WTC11 (cell line): Measurements from ENCODE around the gene DCLK1. TPM values are rescaled to one million over a fixed set of nuclear protein-coding genes. Genes with fewer than 3 reads are reported as not detected.

ENCODE experiments used
- ATAC-seq: fragments of 200-7000 bp; cut with Tn5 transposase; 2 replicates; pipeline ENCODE4 v1.10.0; 2021; ENCODE audit warnings: mild to moderate bottlenecking, moderate library complexity
- CTCF ChIA-PET: fragments of 300-600 bp; sonication (Branson Sonifier 250); formaldehyde crosslinking; loops from one replicate; lab custom pipeline; 2021; ENCODE audit warnings: antibody characterized with exemption; lab: Charles Lee
- POLR2A ChIA-PET: fragments of 350-600 bp; sonication (Branson Sonifier 250); formaldehyde crosslinking; loops from one replicate; lab custom pipeline; 2021; ENCODE audit warnings: antibody characterized with exemption; lab: Charles Lee
- DNase-seq: peaks from one replicate; pipeline ENCODE4 v3.0.0; 2021; ENCODE audit warnings: low spot score
- H3K27ac Mint-ChIP-seq: 2 replicates; pipeline ENCODE4 v1.8.0; 2021; ENCODE audit warnings: mixed read lengths
- H3K27me3 Mint-ChIP-seq: 2 replicates; pipeline ENCODE4 v1.8.0; 2021; ENCODE audit warnings: low read depth, mild to moderate bottlenecking, moderate library complexity, mixed read lengths
- H3K36me3 Mint-ChIP-seq: 2 replicates; pipeline ENCODE4 v1.8.0; 2021; ENCODE audit warnings: mixed read lengths
- H3K4me1 Mint-ChIP-seq: 2 replicates; pipeline ENCODE4 v1.8.0; 2022; ENCODE audit warnings: mixed read lengths
- H3K4me3 Mint-ChIP-seq: 2 replicates; pipeline ENCODE4 v1.8.0; 2021; ENCODE audit warnings: mild to moderate bottlenecking, moderate library complexity, mixed read lengths
- H3K9me3 Mint-ChIP-seq: 2 replicates; pipeline ENCODE4 v1.8.0; 2021; ENCODE audit warnings: mixed read lengths
- ATF3 ChIP-seq: sonication (generic); formaldehyde crosslinking; conservative IDR thresholded peaks from 2 replicates; pipeline ENCODE4 v1.8.1; 2022; ENCODE audit warnings: mild to moderate bottlenecking, missing genetic modification reagents
- E2F5 ChIP-seq: sonication (generic); formaldehyde crosslinking; IDR thresholded peaks from 2 replicates; pipeline ENCODE4 v1.8.1; 2022; ENCODE audit warnings: mild to moderate bottlenecking, moderate library complexity, missing genetic modification reagents
- ELF4 ChIP-seq: sonication (generic); formaldehyde crosslinking; IDR thresholded peaks from 2 replicates; pipeline ENCODE4 v1.8.1; 2022; ENCODE audit warnings: low read depth, mild to moderate bottlenecking, moderate library complexity, missing genetic modification reagents
- ETV6 ChIP-seq: sonication (generic); formaldehyde crosslinking; IDR thresholded peaks from 2 replicates; pipeline ENCODE4 v1.8.1; 2022; ENCODE audit warnings: mild to moderate bottlenecking, missing genetic modification reagents
- FOXJ3 ChIP-seq: sonication (generic); formaldehyde crosslinking; IDR thresholded peaks from 2 replicates; pipeline ENCODE4 v1.9.0; 2021; ENCODE audit warnings: missing genetic modification reagents, mild to moderate bottlenecking, borderline replicate concordance
- GTF2I ChIP-seq: fragments of 250-450 bp; sonication (Bioruptor Pico); conservative IDR thresholded peaks from 2 replicates; pipeline ENCODE4 v1.4.0; 2021; ENCODE audit warnings: mild to moderate bottlenecking
- JUN ChIP-seq: sonication (generic); formaldehyde crosslinking; IDR thresholded peaks from 2 replicates; pipeline ENCODE4 v1.8.0; 2023; ENCODE audit warnings: mild to moderate bottlenecking, missing genetic modification reagents
- MAX ChIP-seq: sonication (generic); formaldehyde crosslinking; IDR thresholded peaks from 2 replicates; pipeline ENCODE4 v1.8.0; 2022; ENCODE audit warnings: mild to moderate bottlenecking, missing genetic modification reagents
- MLX ChIP-seq: sonication (generic); formaldehyde crosslinking; IDR thresholded peaks from 2 replicates; pipeline ENCODE4 v1.8.1; 2023; ENCODE audit warnings: mild to moderate bottlenecking, missing genetic modification reagents, moderate library complexity
- NFATC4 ChIP-seq: fragments of 250-450 bp; sonication (Bioruptor Pico); IDR thresholded peaks from 2 replicates; pipeline ENCODE4 v1.9.0; 2021; ENCODE audit warnings: mild to moderate bottlenecking
- NFYB ChIP-seq: sonication (generic); formaldehyde crosslinking; conservative IDR thresholded peaks from 2 replicates; pipeline ENCODE4 v1.8.0; 2022; ENCODE audit warnings: low read depth, missing genetic modification reagents
- SOX15 ChIP-seq: fragments of 250-450 bp; sonication (Bioruptor Pico); IDR thresholded peaks from 2 replicates; pipeline ENCODE4 v1.9.0; 2021; ENCODE audit warnings: mild to moderate bottlenecking
- SP1 ChIP-seq: sonication (generic); formaldehyde crosslinking; conservative IDR thresholded peaks from 2 replicates; pipeline ENCODE4 v1.8.1; 2022; ENCODE audit warnings: missing genetic modification reagents
- TP53 ChIP-seq: sonication (generic); formaldehyde crosslinking; IDR thresholded peaks from 2 replicates; pipeline ENCODE4 v1.8.1; 2023; ENCODE audit warnings: mild to moderate bottlenecking, missing genetic modification reagents
- USF1 ChIP-seq: sonication (generic); formaldehyde crosslinking; IDR thresholded peaks from 2 replicates; pipeline ENCODE4 v1.8.0; 2022; ENCODE audit warnings: mild to moderate bottlenecking, missing genetic modification reagents
- ZBTB21 ChIP-seq: sonication (generic); formaldehyde crosslinking; IDR thresholded peaks from 2 replicates; pipeline ENCODE4 v1.8.1; 2023; ENCODE audit warnings: mild to moderate bottlenecking, missing genetic modification reagents, borderline replicate concordance
- ZBTB43 ChIP-seq: sonication (generic); formaldehyde crosslinking; IDR thresholded peaks from 2 replicates; pipeline ENCODE4 v1.8.1; 2023; ENCODE audit warnings: mild to moderate bottlenecking, missing genetic modification reagents
- ZNF138 ChIP-seq: sonication (generic); formaldehyde crosslinking; conservative IDR thresholded peaks from 2 replicates; pipeline ENCODE4 v1.8.1; 2022; ENCODE audit warnings: mild to moderate bottlenecking, moderate library complexity, missing genetic modification reagents
- ZNF263 ChIP-seq: sonication (generic); formaldehyde crosslinking; IDR thresholded peaks from 2 replicates; pipeline ENCODE4 v1.8.1; 2022; ENCODE audit warnings: low read depth, mild to moderate bottlenecking, moderate library complexity, missing genetic modification reagents
- ZNF317 ChIP-seq: sonication (generic); formaldehyde crosslinking; IDR thresholded peaks from 2 replicates; pipeline ENCODE4 v1.8.1; 2023; ENCODE audit warnings: low read depth, mild to moderate bottlenecking, moderate library complexity, missing genetic modification reagents, borderline replicate concordance
- ZNF423 ChIP-seq: fragments of 250-450 bp; sonication (Bioruptor Pico); IDR thresholded peaks from 2 replicates; pipeline ENCODE4 v2.1.2; 2022; ENCODE audit warnings: mild to moderate bottlenecking, moderate library complexity
- ZNF425 ChIP-seq: fragments of 250-450 bp; sonication (Bioruptor Pico); conservative IDR thresholded peaks from 2 replicates; pipeline ENCODE4 v1.9.0; 2021; ENCODE audit warnings: mild to moderate bottlenecking
- total RNA-seq: library from RNA; stranded (reverse); gene quantifications from 3 replicates; pipeline ENCODE4 v1.2.3, GENCODE V29; 2021

Gene DCLK1
- total RNA-seq, 1 experiment from 2014 or later, result 18.5 TPM

- no peak for TF ChIP-seq MAX (CRISPR knock-in tag)
- no peak for TF ChIP-seq SOX15 (CRISPR knock-in tag)
Observed at GRCh38 chr13:35784286-35784951, 346.8 kb downstream of the DCLK1 start (continued).

GRCh38 chr13:35782793-35783192 lies 348.4 kb downstream of the DCLK1 start:
- DNase-seq, result no peak
- Mint-ChIP-seq H3K27me3 (no peaks in the 10 kb centered on the region), H3K4me1 (peaks cover 4% of the 10 kb centered on the region; the same call in 1 of the 2 replicates), H3K4me3 (no peak overlapping the region), H3K36me3 (no peaks in the 10 kb centered on the region), H3K27ac (no peak overlapping the region), H3K9me3 (no peaks in the 10 kb centered on the region)
- ChIA-PET CTCF (no interaction called here), POLR2A (no interaction called here)
- TF ChIP-seq JUN (CRISPR knock-in tag), result no peak
- TF ChIP-seq NFYB, result no peak
- no peak for TF ChIP-seq FOXJ3
- TF ChIP-seq SOX15 (CRISPR knock-in tag), result no peak
- no peak for TF ChIP-seq GTF2I (CRISPR knock-in tag)
- ATAC-seq, result no peak

GRCh38 chr13:35781036-35782000 lies 349.9 kb downstream of the DCLK1 start:
- ATAC-seq, result no peak

More at GRCh38 chr13:35781036-35782000, 349.9 kb downstream of the DCLK1 start:
- ChIA-PET POLR2A (no interaction called here), CTCF (interaction anchor here (2.1 kb wide), 1 partner anchor 8 kb away, joined by 15 read pairs; no protein-coding TSS in a partner anchor)
- H3K27ac Mint-ChIP-seq, result no peak overlapping the region
- no peak overlapping the region for H3K4me3 Mint-ChIP-seq
- H3K27me3 Mint-ChIP-seq, result no peaks in the 10 kb centered on the region
- no peaks in the 10 kb centered on the region for H3K36me3 Mint-ChIP-seq
- peaks cover 4% of the 10 kb centered on the region; the same call in 1 of the 2 replicates for H3K4me1 Mint-ChIP-seq
- TF ChIP-seq ZNF425 (CRISPR knock-in tag) (no peak), TP53 (CRISPR knock-in tag) (no peak), NFATC4 (no peak), USF1 (CRISPR knock-in tag) (no peak), NFYB (no peak), ZNF423 (CRISPR knock-in tag) (no peak), ZNF263 (CRISPR knock-in tag) (no peak), E2F5 (CRISPR knock-in tag) (no peak), ZNF317 (no peak), ETV6 (CRISPR knock-in tag) (no peak), SOX15 (CRISPR knock-in tag) (no peak), ATF3 (no peak), ELF4 (no peak), ZNF138 (CRISPR knock-in tag) (no peak), MLX (CRISPR knock-in tag) (no peak), ZBTB43 (CRISPR knock-in tag) (no peak), ZBTB21 (CRISPR knock-in tag) (no peak), SP1 (CRISPR knock-in tag) (no peak), GTF2I (CRISPR knock-in tag) (no peak)
- DNase-seq, result no peak
- H3K9me3 Mint-ChIP-seq, result no peaks in the 10 kb centered on the region
